PC-3 (cell line): ENCODE data around the gene C2CD3. TPM values are rescaled to one million over a fixed set of nuclear protein-coding genes. Genes with fewer than 3 reads are reported as not detected.

Experiments used
- ATAC-seq: fragments of 200-7000 bp; cut with Tn5 transposase; 2 replicates; pipeline ENCODE4 v1.9.1; 2020; ENCODE audit warnings: mild to moderate bottlenecking, moderate library complexity
- BruUV-seq: library from RNA; stranded (reverse); fragments of 400-500 nt; replicated peaks from 2 replicates; lab custom pipeline; 2021; lab: Mats Ljungman, UMichigan
- CTCF ChIA-PET: fragments of 300-600 bp; sonication (Branson Sonifier 250); formaldehyde crosslinking; loops from one replicate; lab custom pipeline; 2022; ENCODE audit warnings: antibody characterized with exemption; lab: Charles Lee
- POLR2A ChIA-PET: fragments of 300-600 bp; sonication (Branson Sonifier 250); formaldehyde crosslinking; loops from one replicate; lab custom pipeline; 2022; ENCODE audit warnings: antibody characterized with exemption; ENCODE audit not compliant: unreplicated experiment; lab: Charles Lee
- DNase-seq: peaks from one replicate; pipeline ENCODE4 v3.0.0-alpha.2; 2015
- H2AFZ ChIP-seq: fragments of 300-600 bp; sonication (generic); 2 replicates; pipeline ENCODE4 v1.6.0; 2016; ENCODE audit warnings: antibody characterized with exemption, low read length
- H3F3A ChIP-seq: fragments of 300-600 bp; sonication (generic); one replicate; pipeline ENCODE4 v1.6.0; 2017; ENCODE audit warnings: antibody characterized with exemption, low read length, control low read depth, mild to moderate bottlenecking; ENCODE audit not compliant: unreplicated experiment
- H3K27ac ChIP-seq: fragments of 300-600 bp; sonication (generic); 2 replicates; pipeline ENCODE4 v1.5.1; 2016; ENCODE audit warnings: mild to moderate bottlenecking, low read length
- H3K27me3 ChIP-seq: fragments of 300-600 bp; sonication (generic); 2 replicates; pipeline ENCODE4 v1.6.1; 2016; ENCODE audit warnings: low read length, mixed read lengths
- H3K36me3 ChIP-seq: fragments of 300-600 bp; sonication (generic); 2 replicates; pipeline ENCODE4 v1.6.1; 2016; ENCODE audit warnings: low read depth, mixed run types, low read length, mixed read lengths
- H3K4me1 ChIP-seq: fragments of 300-600 bp; sonication (generic); 2 replicates; pipeline ENCODE4 v1.5.1; 2016; ENCODE audit warnings: low read length; ENCODE audit not compliant: insufficient read depth
- H3K4me2 ChIP-seq: fragments of 300-600 bp; sonication (generic); 2 replicates; pipeline ENCODE4 v1.6.0; 2016; ENCODE audit warnings: low read length
- H3K4me3 ChIP-seq: fragments of 300-600 bp; sonication (generic); 2 replicates; pipeline ENCODE4 v1.5.1; 2016; ENCODE audit warnings: mild to moderate bottlenecking, low read length, mixed read lengths
- H3K79me2 ChIP-seq: fragments of 300-600 bp; sonication (generic); 2 replicates; pipeline ENCODE4 v1.6.1; 2017; ENCODE audit warnings: low read length, mixed read lengths
- H3K9ac ChIP-seq: fragments of 300-600 bp; sonication (generic); 2 replicates; pipeline ENCODE4 v1.6.0; 2016; ENCODE audit warnings: mild to moderate bottlenecking, low read length
- H3K9me2 ChIP-seq: fragments of 300-600 bp; sonication (generic); replicated peaks from 2 replicates; pipeline ENCODE4 v1.6.1; 2016; ENCODE audit warnings: mixed run types, low read length, mixed read lengths
- H3K9me3 ChIP-seq: fragments of 300-600 bp; sonication (generic); 2 replicates; pipeline ENCODE4 v1.6.1; 2016; ENCODE audit warnings: low read length, mixed read lengths
- H4K20me1 ChIP-seq: fragments of 300-600 bp; sonication (generic); 2 replicates; pipeline ENCODE4 v1.6.1; 2016; ENCODE audit warnings: low read length, mixed read lengths
- EZH2 ChIP-seq: fragments of 300-600 bp; sonication (generic); IDR thresholded peaks from one replicate; pipeline ENCODE4 v1.6.1; 2017; ENCODE audit warnings: antibody characterized with exemption, mild to moderate bottlenecking, low read length; ENCODE audit not compliant: unreplicated experiment
- EZH2phosphoT487 ChIP-seq: fragments of 300-600 bp; sonication (generic); IDR thresholded peaks from 2 replicates; pipeline ENCODE4 v1.6.1; 2018; ENCODE audit warnings: mild to moderate bottlenecking, antibody characterized with exemption, low read length, borderline replicate concordance
- intact Hi-C: fragments of 100-400 bp; cut with micrococcal nuclease; formaldehyde crosslinking; loops from 2 replicates; pipeline ENCODE4 v1.9.0; 2023
- total RNA-seq: library from RNA; depleted of rRNA; stranded (reverse); fragments of >200 nt; gene quantifications from 2 replicates; pipeline ENCODE4 v1.2.3, GENCODE V29; 2014
- TF ChIP-seq, protein P1 (sequence below): fragments of 300-600 bp; sonication (generic); conservative IDR thresholded peaks from 2 replicates; pipeline ENCODE4 v1.5.1; 2017; ENCODE audit warnings: antibody characterized with exemption, low read depth, mild to moderate bottlenecking, low read length

Gene C2CD3
- total RNA-seq, 1 experiment from 2014 or later = 27.3 TPM

- ChIA-PET POLR2A (no interaction called here), CTCF (interaction anchor here (0.7 kb wide), 1 partner anchor 71 kb away, joined by 4 read pairs; no protein-coding TSS in a partner anchor)
- BruUV-seq = no TSS peak
- no peak for TF ChIP-seq EZH2
- no peak for TF ChIP-seq EZH2phosphoT487
- TF ChIP-seq, protein P1, sequence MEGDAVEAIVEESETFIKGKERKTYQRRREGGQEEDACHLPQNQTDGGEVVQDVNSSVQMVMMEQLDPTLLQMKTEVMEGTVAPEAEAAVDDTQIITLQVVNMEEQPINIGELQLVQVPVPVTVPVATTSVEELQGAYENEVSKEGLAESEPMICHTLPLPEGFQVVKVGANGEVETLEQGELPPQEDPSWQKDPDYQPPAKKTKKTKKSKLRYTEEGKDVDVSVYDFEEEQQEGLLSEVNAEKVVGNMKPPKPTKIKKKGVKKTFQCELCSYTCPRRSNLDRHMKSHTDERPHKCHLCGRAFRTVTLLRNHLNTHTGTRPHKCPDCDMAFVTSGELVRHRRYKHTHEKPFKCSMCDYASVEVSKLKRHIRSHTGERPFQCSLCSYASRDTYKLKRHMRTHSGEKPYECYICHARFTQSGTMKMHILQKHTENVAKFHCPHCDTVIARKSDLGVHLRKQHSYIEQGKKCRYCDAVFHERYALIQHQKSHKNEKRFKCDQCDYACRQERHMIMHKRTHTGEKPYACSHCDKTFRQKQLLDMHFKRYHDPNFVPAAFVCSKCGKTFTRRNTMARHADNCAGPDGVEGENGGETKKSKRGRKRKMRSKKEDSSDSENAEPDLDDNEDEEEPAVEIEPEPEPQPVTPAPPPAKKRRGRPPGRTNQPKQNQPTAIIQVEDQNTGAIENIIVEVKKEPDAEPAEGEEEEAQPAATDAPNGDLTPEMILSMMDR = no peak
- H3K9me3 ChIP-seq = no peaks in the 10 kb centered on the region
- no peak overlapping the region for H3K9ac ChIP-seq
- DNase-seq (no peak), ATAC-seq (no peak)
- intact Hi-C loops = no loop called here
- no peak overlapping the region for H3K4me3 ChIP-seq
- peaks cover 19% of the 10 kb centered on the region for H3K4me1 ChIP-seq
- H3K36me3 ChIP-seq = peaks cover 8% of the 10 kb centered on the region
- H3K27ac ChIP-seq = no peak overlapping the region
- no peaks in the 10 kb centered on the region for H3K9me2 ChIP-seq
- no peak overlapping the region for H2AFZ ChIP-seq
- H3K4me2 ChIP-seq = peak overlapping the region; percentile 15; the same call in 1 of the 2 replicates
- no peaks in the 10 kb centered on the region for H3K27me3 ChIP-seq
- peaks cover 20% of the 10 kb centered on the region; the same call in 1 of the 2 replicates for H4K20me1 ChIP-seq
- no peaks in the 10 kb centered on the region for H3F3A ChIP-seq
- H3K79me2 ChIP-seq = peaks cover 89% of the 10 kb centered on the region
These were observed 14.5 kb upstream of the C2CD3 start for GRCh38 chr11:74185285-74185684.

DNA sequence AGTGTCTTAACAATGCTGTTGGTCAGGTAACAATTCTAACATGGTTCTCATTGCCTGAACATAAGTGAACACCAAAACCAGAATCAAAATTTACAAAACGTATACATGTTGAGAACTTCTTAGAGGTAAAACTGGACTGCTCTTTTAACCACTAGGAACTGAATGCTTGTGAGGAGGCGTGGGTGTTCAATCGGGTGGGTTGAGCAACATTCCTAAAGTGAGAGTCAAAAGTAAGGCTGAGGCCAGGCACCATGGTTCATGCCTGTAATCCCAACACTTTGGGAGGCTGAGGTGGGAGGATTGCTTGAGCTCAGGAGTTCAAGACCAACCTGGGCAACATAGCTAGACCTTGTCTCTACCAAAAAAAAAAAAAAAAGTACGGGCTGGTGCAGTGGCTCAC lies 11.8 kb upstream of the C2CD3 start:
- Histone ChIP-seq H3K36me3 (no peaks in the 10 kb centered on the region; the same call in 1 of the 2 replicates), H3K4me2 (no peak overlapping the region), H3K4me1 (peaks cover 25% of the 10 kb centered on the region), H3F3A (no peaks in the 10 kb centered on the region), H3K9ac (no peak overlapping the region), H3K9me2 (no peaks in the 10 kb centered on the region), H3K4me3 (no peak overlapping the region), H4K20me1 (peaks cover 28% of the 10 kb centered on the region), H3K9me3 (no peaks in the 10 kb centered on the region), H3K79me2 (peaks cover 91% of the 10 kb centered on the region), H3K27ac (no peak overlapping the region), H2AFZ (no peak overlapping the region), H3K27me3 (no peaks in the 10 kb centered on the region)
- CTCF ChIA-PET = no interaction called here
- DNase-seq (peak; percentile 57), ATAC-seq (no peak)
- POLR2A ChIA-PET = no interaction called here
- TF ChIP-seq EZH2 (no peak), EZH2phosphoT487 (no peak)
- TF ChIP-seq, protein P1 = no peak
- BruUV-seq = no TSS peak
- intact Hi-C loops = no loop called here

DNA sequence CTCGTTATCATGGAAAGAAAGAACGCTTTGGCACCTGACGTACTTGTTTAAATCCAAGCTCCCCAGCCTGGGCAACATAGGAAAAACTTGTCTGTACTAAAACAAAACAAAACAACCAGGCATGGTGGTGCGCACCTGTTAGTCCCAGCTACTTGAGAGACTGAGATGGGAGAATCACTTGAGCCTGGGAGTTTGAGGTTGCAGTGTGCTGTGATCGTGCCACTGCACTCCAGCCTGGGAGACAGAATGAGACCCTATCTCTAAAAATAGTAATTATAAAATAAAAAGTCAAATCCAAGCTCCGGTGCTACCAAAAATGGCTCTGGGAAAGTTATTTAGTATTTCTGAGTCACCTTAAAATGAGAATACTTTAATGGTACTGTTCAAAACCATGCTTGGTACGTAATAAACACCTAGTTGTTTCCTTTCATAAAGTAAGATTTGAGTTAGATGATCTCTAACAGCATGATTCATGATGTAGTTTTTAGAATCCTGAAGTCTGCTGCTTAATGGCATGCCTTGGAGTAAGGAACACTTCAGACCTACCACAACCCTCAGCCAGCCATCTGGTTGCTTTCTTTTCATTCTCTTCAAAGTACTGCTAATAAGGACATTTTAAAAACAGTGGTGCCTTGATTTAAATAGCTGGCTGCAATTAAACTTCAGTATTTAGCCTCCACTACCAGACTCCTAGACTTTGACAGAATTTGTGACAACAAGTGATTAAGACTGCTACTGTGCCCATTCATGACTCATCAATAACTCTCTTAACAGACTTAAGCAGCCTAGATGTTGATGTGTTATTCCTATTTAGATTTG lies 8.6 kb upstream of the C2CD3 start:
- H3K27me3 ChIP-seq = no peaks in the 10 kb centered on the region
- intact Hi-C loops = loop anchor here (10.0 kb wide), 1 partner anchor 195 kb away; the partner anchor contains the start of gene UCP2
- H3K9ac ChIP-seq = no peak overlapping the region
- peak; percentile 23 for DNase-seq
- H3K79me2 ChIP-seq = peaks cover 97% of the 10 kb centered on the region
- no peaks in the 10 kb centered on the region for H3K9me3 ChIP-seq
- peak; percentile 54 for ATAC-seq
- CTCF ChIA-PET = no interaction called here
- POLR2A ChIA-PET = no interaction called here
- H3K27ac ChIP-seq = no peak overlapping the region
- H3K4me1 ChIP-seq = peaks cover 10% of the 10 kb centered on the region; the same call in 1 of the 2 replicates
- no peaks in the 10 kb centered on the region for H3F3A ChIP-seq
- H3K9me2 ChIP-seq = no peaks in the 10 kb centered on the region
- H4K20me1 ChIP-seq = peaks cover 11% of the 10 kb centered on the region
- TF ChIP-seq, protein P1 = no peak
- TF ChIP-seq EZH2 (no peak), EZH2phosphoT487 (no peak)
- no TSS peak for BruUV-seq
- H2AFZ ChIP-seq = no peak overlapping the region
- peaks cover under 1% of the 10 kb centered on the region; the same call in 1 of the 2 replicates for H3K36me3 ChIP-seq
- no peak overlapping the region for H3K4me3 ChIP-seq
- no peak overlapping the region for H3K4me2 ChIP-seq
